DMS153 treated with DMSO at 0.1 percent for 48 hours (cell line): Measurements from ENCODE around the gene FSTL3.
"Not testable (repeated sequence)": the region's sequence is repeated elsewhere in the genome, so short reads cannot be mapped to it uniquely, and the experiment has no call there.

ENCODE experiments used
- DNase-seq: peaks from one replicate; lab custom pipeline; 2025; ENCODE audit not compliant: unreplicated experiment; lab: John Stamatoyannopoulos, UW

The FSTL3 gene

DNA sequence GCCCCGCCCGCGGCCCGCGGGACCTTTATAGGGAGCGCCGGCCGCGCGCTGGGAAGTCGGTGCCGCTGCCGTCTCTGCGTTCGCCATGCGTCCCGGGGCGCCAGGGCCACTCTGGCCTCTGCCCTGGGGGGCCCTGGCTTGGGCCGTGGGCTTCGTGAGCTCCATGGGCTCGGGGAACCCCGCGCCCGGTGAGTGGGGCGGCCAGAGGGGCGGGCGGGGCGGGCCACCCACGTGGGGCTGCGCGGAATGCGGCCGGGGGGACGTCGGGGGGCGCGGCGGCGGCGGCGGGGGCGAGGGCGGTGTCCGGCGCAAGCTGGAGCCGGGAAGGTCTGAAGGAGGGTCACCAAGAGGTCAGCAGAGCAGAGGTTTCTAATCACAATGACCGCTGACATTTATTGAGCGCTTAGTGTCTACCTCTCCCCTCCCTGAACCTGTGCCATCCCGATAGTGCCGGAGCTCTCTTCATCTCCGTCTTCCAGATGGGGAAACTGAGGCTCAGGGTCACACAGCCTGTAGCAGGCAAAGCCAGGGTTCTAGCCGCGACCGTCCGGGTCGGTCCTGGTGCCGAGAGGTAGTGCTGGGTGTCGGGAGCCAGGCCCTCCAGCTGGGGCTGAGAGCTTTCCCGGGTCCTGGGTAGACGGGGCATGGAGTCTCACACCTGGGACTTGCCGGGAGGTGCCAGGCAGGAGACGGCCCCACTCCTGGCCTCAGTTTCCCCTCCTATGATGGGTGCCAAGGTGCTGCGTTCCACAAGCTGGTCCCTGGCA is at the start of gene FSTL3:
Gene FSTL3 (plus strand): TSS at position 54 of the 767 bp plus-strand sequence. CDS start 32 bp downstream, at position 86.
- no peak for DNase-seq

GRCh38 chr19:626566-626965 is 49.6 kb upstream of the FSTL3 start:
- not testable (repeated sequence) for DNase-seq

DNA sequence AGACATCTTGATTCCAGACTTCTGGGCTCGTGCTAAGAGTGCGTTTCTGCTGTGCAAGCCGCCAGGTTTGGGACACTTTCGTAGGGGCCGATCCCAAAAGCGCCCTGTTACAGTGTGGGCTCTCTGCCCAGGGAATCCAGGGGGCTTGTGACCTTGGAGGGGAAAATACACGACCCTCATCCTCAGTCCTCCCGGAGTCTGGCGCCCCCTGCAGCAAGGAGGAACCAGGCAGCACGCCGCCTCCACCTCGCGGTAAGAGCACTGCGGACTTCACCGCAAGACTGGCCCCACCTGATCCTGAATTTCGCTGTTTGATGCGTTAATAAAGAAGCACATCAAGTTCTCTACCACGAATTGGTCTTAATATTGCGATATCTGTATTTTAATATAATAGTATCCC is 48.0 kb upstream of the FSTL3 start:
- no peak for DNase-seq

GRCh38 chr19:629515-629914 is 46.7 kb upstream of the FSTL3 start:
- DNase-seq: not testable (repeated sequence)

GRCh38 chr19:629961-630714 is 46.1 kb upstream of the FSTL3 start:
- no peak for DNase-seq

GRCh38 chr19:632579-633067 is 43.6 kb upstream of the FSTL3 start:
- no peak for DNase-seq

- DNase-seq: peak; percentile 28
These were observed 43.0 kb upstream of the FSTL3 start, which contains the start of gene POLRMT for GRCh38 chr19:633068-633785. TSS of gene POLRMT (minus strand) at chr19:633537. CDS start at chr19:633512, 25 bp downstream.

DNA sequence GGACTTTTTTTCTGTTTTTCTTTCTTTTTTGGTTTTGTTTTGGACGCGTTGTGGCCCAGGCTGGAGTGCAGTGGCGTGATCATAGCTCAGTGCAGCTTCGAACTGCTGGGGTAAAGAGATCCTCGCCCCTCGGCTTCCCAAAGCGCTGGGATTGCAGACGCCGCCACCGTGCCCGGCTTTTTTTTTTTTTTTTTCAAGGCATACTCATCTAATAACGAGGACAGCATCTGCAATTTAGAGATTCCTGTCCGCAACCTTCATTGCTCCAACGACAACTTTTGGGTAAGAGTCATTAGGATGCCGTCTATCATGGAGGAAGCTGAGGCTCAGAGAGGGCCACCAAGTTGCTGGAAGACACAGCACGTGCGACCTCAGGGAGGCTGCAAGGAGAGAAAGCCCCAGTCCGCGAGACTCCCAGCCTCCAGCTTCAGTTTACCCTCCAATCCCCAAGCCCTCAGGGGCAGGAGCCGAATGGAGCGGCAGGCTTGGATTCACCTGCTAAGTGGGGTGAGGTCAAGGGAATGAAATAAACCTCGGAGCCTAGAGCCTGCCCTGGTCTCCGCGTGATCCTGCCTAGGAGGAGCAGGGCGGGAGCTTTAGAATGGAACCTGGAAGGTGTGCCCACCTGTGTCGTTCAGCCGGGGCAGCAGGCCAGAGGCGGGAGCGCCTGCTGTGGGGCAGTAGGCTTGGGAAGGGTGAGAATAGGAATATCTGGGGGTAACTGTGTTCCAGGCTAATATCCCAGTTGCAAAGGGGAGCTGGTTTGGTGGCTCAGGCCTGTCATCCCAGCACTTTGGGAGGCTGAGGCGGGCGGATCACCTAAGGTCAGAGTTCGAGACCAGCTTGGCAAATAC is 42.2 kb upstream of the FSTL3 start:
- DNase-seq: no peak

GRCh38 chr19:634975-635652 is 41.1 kb upstream of the FSTL3 start:
- no peak for DNase-seq

- no peak for DNase-seq
These were observed 37.3 kb upstream of the FSTL3 start for GRCh38 chr19:638906-639252.

DNA sequence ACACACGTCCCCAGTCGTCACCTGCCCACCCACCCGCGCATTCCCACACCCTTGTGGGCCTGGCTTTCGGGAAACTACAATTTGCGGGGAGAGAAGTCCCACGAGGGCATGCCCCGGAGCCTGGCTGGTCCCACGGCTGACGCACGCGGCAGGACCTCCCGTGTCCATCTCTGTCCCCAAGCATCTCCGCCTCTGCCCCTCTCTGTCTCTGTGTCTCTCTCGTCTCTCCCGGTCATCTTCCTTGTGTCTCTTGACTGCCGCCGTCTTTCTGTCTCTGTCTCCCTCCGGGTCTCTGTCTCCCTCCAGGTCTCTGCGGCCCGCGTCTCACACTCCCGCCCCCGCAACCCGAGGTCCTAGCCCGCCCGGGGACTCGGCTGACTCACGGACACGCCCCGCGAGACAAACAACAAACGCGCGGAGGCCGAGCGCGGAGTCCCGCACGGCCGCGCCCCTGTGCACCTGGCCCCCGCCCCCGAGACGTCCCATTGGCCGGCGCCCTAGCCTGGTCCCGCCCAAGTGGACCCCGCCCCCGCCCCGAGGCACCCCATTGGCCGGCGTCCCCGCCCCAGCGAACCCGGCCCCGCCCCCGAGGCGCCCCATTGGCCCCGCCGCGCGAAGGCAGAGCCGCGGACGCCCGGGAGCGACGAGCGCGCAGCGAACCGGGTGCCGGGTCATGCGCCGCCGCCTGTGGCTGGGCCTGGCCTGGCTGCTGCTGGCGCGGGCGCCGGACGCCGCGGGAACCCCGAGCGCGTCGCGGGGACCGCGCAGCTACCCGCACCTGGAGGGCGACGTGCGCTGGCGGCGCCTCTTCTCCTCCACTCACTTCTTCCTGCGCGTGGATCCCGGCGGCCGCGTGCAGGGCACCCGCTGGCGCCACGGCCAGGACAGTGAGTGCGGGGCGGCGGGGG is 36.7 kb upstream of the FSTL3 start, which contains the start of gene FGF22:
Gene FGF22 (plus strand): TSS at position 627 of the 908 bp plus-strand sequence. CDS start 47 bp downstream, at position 674.
- DNase-seq: peak; percentile 25

DNA sequence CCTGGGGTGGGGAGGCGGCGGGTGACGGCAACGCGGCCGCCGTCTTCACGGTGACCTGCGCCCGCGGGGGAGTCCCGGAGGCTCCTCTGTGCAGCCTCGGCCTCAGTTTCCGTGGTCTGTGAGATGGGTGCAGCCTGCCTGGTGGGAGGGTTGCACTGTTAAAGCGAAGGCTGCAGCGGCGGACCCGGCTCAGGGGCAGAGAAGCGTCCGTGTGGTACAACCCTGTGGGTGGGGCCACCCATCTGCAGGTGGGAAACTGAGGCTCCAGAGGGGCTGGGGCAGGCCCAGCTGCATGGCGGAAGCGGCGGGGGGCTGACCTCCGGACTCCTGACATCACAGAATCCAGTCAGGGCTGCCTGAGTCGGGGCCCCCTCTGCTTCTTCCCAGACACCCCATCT is 36.0 kb upstream of the FSTL3 start:
- DNase-seq: no peak

GRCh38 chr19:640606-641189 is 35.5 kb upstream of the FSTL3 start:
- DNase-seq: no peak

- DNase-seq: no peak
These were observed 34.5 kb upstream of the FSTL3 start for GRCh38 chr19:641702-642101.

GRCh38 chr19:642767-643727 is 33.1 kb upstream of the FSTL3 start:
- no peak for DNase-seq

GRCh38 chr19:643736-644135 is 32.5 kb upstream of the FSTL3 start:
- DNase-seq: no peak

DNA sequence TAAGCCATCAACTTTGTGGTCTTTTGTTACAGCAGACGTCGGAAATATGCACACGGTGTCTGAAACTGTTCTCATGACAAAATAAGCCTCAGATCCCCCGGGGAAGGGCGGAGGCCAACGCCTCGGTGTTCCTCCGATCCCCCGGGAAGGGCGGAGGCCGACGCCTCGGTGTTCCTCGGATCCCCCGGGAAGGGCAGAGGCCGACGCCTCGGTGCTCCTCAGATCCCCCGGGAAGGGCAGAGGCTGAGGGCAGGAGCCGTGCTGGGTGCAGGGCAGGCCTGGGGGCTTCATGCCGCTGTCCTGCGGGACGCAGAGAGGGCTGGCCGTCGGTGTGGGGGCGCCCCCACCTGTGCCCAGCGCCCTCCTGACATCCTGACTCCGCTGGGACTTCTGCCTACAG is 31.8 kb upstream of the FSTL3 start:
- no peak for DNase-seq
